ENCODE data around the gene CALHM6.

Gene CALHM6

DNA sequence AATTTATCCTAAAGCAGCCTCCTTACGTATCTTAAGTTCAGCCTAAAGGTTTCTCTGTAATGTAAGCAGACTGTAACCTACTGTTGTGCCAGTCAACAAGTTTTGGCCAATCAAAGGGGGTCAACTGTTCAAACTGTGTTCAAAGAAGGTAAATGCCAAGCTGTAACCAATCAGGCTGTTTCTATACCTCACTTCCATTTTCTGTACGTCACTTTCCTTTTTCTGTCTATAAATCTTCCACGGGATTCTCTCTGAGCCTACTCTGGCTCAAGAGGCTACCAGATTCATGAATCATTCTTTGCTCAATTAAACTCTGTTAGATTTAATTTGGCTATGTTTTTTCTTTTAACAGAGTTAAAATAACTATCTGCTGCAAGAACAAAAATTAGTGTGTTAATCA is 5.1 kb upstream of the CALHM6 start:
- ATAC-seq, result no peak
- H3K27me3 Mint-ChIP-seq, result no peaks in the 10 kb centered on the region
- no peak overlapping the region for H3K4me3 Mint-ChIP-seq
- H3K36me3 Mint-ChIP-seq, result no peaks in the 10 kb centered on the region
- no peaks in the 10 kb centered on the region for H3K9me3 Mint-ChIP-seq
- peaks cover 11% of the 10 kb centered on the region for H3K4me1 Mint-ChIP-seq
- H3K27ac Mint-ChIP-seq, result no peak overlapping the region

DNA sequence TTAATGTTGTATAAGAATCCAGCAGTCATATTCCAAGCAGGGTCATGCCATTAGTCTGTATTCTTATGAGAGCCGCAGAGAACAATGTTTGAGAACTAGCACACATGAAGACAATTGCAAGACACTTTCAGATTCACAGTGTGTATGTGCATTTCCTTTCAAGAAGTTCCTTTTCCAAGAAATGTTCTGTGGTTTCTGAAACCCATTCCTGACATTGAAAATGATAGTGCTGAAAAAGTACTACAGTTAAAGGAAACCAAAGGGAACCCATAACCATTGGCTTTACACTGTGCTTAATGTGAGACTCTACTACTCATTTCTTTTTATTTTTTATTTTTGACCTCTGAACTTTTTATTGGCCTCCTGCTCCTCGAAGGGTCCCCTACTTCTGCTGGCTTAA is 4.2 kb upstream of the CALHM6 start:
- no peaks in the 10 kb centered on the region for H3K36me3 Mint-ChIP-seq
- no peaks in the 10 kb centered on the region for H3K9me3 Mint-ChIP-seq
- no peak overlapping the region for H3K4me3 Mint-ChIP-seq
- no peak overlapping the region for H3K27ac Mint-ChIP-seq
- H3K4me1 Mint-ChIP-seq, result peaks cover 11% of the 10 kb centered on the region
- no peak for ATAC-seq
- no peaks in the 10 kb centered on the region for H3K27me3 Mint-ChIP-seq

DNA sequence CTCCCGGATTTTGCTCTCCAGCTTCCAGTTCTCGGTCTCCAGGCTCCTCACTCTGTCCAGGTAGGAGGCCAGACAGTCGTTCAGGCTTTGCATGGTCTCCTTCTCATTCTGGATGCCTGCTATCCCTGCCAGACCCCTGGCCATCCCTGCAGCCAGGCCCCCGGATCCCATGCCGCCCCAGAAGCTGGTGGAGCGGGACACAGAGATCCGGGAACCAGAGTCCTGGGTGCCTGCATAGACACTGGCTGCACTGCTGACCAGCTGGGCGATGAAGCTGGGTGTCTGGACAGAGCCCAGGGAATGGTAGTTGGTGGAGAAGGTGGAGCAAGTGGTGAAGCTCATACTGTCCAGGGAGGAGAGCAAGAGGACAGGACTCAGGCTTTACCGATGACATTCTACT is 2.9 kb upstream of the CALHM6 start:
- no peak for ATAC-seq
- peaks cover 11% of the 10 kb centered on the region for H3K4me1 Mint-ChIP-seq
- H3K4me3 Mint-ChIP-seq, result no peak overlapping the region
- no peaks in the 10 kb centered on the region for H3K9me3 Mint-ChIP-seq
- no peak overlapping the region for H3K27ac Mint-ChIP-seq
- H3K36me3 Mint-ChIP-seq, result no peaks in the 10 kb centered on the region
- H3K27me3 Mint-ChIP-seq, result no peaks in the 10 kb centered on the region

DNA sequence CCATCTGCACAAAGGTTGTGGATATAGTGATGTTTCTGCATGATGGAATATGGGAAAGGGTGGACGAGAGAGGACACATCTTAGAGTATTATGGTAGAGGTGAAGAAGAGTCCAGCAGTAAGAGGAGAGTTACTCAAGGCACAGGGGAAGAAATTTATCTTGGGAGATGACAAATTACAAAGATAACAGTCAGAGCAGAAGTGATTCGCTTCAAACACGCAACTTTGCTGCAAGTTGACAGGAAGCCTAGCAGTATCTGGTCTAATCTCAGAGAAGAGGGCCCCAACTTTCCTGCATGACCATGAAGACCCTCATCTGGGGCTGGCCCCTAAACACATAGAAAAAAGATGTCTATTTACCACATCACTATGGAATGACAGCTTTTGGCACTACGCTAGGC is 1.2 kb upstream of the CALHM6 start:
- peaks cover 23% of the 10 kb centered on the region for H3K4me1 Mint-ChIP-seq
- no peak overlapping the region for H3K4me3 Mint-ChIP-seq
- H3K36me3 Mint-ChIP-seq, result no peaks in the 10 kb centered on the region
- ATAC-seq, result no peak
- H3K27me3 Mint-ChIP-seq, result no peaks in the 10 kb centered on the region
- no peak overlapping the region for H3K27ac Mint-ChIP-seq
- H3K9me3 Mint-ChIP-seq, result no peaks in the 10 kb centered on the region

DNA sequence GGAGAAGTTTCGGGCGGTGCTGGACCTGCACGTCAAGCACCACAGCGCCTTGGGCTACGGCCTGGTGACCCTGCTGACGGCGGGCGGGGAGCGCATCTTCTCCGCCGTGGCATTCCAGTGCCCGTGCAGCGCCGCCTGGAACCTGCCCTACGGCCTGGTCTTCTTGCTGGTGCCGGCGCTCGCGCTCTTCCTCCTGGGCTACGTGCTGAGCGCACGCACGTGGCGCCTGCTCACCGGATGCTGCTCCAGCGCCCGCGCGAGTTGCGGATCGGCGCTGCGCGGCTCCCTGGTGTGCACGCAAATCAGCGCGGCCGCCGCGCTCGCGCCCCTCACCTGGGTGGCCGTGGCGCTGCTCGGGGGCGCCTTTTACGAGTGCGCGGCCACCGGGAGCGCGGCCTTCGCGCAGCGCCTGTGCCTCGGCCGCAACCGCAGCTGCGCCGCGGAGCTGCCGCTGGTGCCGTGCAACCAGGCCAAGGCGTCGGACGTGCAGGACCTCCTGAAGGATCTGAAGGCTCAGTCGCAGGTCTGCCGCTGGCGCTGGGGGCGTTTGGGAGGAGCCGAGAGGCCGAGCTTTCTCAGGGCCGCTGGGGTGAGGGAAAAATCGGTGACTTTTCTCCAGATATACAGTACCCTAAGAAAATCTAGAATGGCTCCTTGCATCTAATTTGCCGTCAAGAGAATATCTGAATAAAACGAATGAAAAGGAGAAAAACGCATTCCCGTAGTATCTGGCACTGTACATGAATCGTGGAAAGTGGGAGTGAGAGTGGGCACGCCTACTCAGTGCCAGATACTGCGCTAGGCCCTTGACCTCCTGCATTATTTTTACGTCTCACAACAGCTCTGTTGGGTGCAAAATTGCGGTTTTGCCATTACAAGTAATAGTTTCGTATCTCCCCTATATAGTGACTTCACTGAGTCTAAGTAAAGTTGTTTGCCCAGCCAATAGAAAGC is 1.0 kb downstream of the CALHM6 start:
- ATAC-seq, result peak; percentile 91
- peak overlapping the region; percentile 88 for H3K27ac Mint-ChIP-seq
- H3K4me1 Mint-ChIP-seq, result peaks cover 44% of the 10 kb centered on the region
- no peaks in the 10 kb centered on the region for H3K27me3 Mint-ChIP-seq
- H3K9me3 Mint-ChIP-seq, result no peaks in the 10 kb centered on the region
- H3K36me3 Mint-ChIP-seq, result no peaks in the 10 kb centered on the region
- peak overlapping the region; percentile 82 for H3K4me3 Mint-ChIP-seq

DNA sequence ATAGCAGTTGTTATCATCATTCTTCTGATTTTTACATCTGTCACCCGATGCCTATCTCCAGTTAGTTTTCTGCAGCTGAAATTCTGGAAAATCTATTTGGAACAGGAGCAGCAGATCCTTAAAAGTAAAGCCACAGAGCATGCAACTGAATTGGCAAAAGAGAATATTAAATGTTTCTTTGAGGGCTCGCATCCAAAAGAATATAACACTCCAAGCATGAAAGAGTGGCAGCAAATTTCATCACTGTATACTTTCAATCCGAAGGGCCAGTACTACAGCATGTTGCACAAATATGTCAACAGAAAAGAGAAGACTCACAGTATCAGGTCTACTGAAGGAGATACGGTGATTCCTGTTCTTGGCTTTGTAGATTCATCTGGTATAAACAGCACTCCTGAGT is 2.1 kb downstream of the CALHM6 start:
- Mint-ChIP-seq H3K27ac (no peak overlapping the region), H3K9me3 (no peaks in the 10 kb centered on the region), H3K4me3 (no peak overlapping the region), H3K4me1 (peaks cover 54% of the 10 kb centered on the region), H3K27me3 (no peaks in the 10 kb centered on the region), H3K36me3 (no peaks in the 10 kb centered on the region)
- no peak for ATAC-seq

DNA sequence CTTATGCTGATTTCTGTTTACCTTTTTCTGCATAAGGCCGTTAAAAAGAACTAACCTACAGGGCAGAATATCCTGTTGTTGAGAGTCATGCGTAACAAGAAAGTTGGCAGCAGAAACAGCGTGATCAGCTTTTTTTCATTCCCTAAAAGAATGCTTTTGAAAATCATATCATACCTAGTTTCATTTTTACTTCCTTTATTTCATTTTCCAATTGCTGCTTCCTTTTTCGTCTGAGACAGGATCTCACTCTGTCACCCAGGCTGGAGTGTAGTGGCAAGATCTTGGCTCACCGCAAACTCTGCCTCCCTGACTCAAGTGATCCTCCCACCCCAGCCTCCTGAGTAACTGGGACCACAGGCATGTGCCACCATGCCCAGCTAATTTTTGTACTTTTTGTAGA is 4.1 kb downstream of the CALHM6 start:
- Mint-ChIP-seq H3K27me3 (no peaks in the 10 kb centered on the region), H3K27ac (peak overlapping the region; percentile 81), H3K36me3 (no peaks in the 10 kb centered on the region), H3K4me3 (peak overlapping the region; percentile 11), H3K9me3 (no peaks in the 10 kb centered on the region), H3K4me1 (peaks cover 60% of the 10 kb centered on the region)
- peak; percentile 73 for ATAC-seq

DNA sequence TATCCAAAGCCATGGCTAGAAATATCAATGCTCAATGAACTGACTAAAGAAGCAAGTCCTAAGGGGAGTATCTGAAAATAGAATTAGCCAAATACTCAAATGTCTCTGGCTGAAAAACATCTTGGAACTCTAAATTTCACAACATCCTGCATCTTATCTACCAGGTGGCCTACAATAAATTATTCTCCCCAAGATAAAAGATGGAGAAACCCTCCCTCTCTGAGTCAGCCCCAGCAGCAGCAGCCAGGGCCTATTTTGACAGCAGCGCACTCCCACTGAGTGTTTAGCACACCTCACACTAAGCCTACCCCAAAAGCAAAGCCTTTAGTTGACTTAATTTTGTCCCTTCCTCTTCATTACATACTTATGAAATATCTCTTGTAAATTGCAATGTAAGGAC is 5.9 kb downstream of the CALHM6 start:
- peaks cover 48% of the 10 kb centered on the region for H3K4me1 Mint-ChIP-seq
- H3K27me3 Mint-ChIP-seq, result no peaks in the 10 kb centered on the region
- H3K27ac Mint-ChIP-seq, result peak overlapping the region; percentile 70
- H3K9me3 Mint-ChIP-seq, result no peaks in the 10 kb centered on the region
- no peak overlapping the region for H3K4me3 Mint-ChIP-seq
- H3K36me3 Mint-ChIP-seq, result no peaks in the 10 kb centered on the region
- ATAC-seq, result no peak

DNA sequence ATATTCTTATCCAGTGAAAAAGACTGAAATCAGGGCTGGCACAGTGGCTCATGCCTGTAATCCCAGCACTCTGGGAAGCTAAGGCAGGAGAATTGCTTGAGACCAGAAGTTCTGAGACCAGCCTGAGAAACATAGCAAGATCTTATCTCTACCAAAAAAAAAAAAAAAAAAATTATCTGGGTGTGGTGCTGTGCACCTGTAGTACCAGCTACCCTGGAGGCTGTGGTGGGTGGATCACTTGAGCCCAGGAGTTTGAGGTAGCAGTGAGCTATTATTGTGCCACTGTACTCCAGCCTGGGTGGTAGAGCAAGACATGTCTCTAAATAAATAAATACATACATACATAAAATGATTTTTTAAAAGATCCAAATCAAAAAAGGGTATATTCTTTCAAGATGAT is 6.3 kb downstream of the CALHM6 start:
- H3K4me1 Mint-ChIP-seq, result peaks cover 48% of the 10 kb centered on the region
- ATAC-seq, result peak; percentile 29
- H3K27ac Mint-ChIP-seq, result peak overlapping the region; percentile 70
- no peaks in the 10 kb centered on the region for H3K9me3 Mint-ChIP-seq
- H3K4me3 Mint-ChIP-seq, result no peak overlapping the region
- no peaks in the 10 kb centered on the region for H3K27me3 Mint-ChIP-seq
- H3K36me3 Mint-ChIP-seq, result no peaks in the 10 kb centered on the region

DNA sequence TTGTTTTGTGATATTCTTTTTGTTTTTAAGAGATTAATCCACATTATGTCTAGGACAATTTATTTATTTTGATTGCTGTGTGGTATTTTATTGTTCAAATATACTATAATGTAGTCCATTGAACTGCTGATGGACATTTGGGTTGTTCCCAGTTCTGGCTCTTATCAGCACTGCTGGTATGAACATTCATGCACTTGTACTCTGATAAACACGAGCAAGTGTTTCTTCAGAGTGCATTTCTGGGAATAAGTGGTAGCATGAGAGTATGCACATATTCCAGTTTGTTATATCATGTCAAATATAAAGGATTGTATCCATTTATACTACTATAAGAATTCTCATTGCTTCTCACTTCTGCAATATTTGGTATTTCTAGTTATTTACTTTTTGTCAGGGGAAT is 7.1 kb downstream of the CALHM6 start:
- no peak overlapping the region for H3K4me3 Mint-ChIP-seq
- no peak for ATAC-seq
- H3K4me1 Mint-ChIP-seq, result peaks cover 51% of the 10 kb centered on the region
- H3K9me3 Mint-ChIP-seq, result no peaks in the 10 kb centered on the region
- no peaks in the 10 kb centered on the region for H3K27me3 Mint-ChIP-seq
- H3K27ac Mint-ChIP-seq, result peak overlapping the region; percentile 25
- H3K36me3 Mint-ChIP-seq, result no peaks in the 10 kb centered on the region

DNA sequence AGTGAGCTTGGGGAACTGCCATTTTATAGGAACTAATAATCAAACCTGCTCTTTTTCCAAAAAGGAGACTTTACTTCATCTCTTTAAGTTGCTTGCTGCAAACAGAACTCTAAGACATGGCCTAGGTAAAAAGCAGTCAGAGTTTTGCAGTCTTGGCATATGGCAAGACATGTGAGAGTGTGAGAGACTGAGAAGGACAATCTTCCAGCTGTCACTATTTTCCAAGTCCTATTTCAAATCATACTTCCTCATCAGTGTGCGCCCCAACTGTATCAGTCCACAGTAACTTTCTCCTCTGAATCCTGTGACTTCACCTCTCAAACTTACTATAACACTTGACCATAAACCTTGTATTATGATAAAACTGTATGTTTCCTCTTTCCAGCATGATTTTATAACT is 10.4 kb downstream of the CALHM6 start:
- Mint-ChIP-seq H3K27ac (peak overlapping the region; percentile 19), H3K9me3 (no peaks in the 10 kb centered on the region), H3K4me3 (no peak overlapping the region), H3K36me3 (no peaks in the 10 kb centered on the region), H3K27me3 (no peaks in the 10 kb centered on the region), H3K4me1 (peaks cover 51% of the 10 kb centered on the region)
- no peak for ATAC-seq

DNA sequence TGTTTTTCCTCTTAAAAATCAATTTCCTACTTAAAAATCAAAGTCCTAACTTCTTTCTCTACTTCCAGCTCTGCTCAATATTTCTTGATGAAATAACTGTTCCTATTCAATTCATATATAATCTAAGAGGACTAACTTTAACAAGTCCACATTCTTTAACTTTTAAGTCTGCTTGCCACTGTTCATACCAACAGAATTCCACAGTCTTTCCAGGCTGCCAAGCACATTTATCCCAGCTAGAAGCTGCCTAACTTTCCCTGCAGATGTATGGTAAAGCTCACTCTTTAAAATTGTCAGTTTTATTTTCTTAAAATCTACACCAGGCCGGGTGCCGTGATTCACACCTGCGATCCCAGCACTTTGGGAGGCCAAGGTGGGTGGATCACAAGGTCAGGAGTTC is 11.5 kb downstream of the CALHM6 start:
- Mint-ChIP-seq H3K27ac (no peak overlapping the region), H3K4me1 (peaks cover 48% of the 10 kb centered on the region)

DNA sequence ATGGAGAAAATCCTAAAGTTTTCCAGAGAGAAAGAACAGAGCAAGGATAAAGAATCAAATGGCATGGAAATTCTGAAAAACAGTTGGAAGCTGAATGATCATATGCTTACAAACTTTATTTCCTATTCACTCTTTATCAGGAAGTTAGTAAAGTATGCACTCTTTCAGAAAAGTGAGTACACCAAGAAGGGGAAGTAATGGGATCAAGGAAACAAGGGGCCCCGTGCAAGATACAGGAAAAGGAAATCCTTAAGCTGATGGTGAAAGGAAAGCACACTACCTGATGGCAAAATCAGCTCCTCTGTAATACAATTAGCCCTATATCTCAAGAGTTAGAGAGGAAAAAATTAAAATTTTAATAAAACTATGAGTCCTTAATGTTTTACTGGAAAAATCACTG is 14.0 kb downstream of the CALHM6 start:
- Mint-ChIP-seq H3K4me3 (peak overlapping the region; percentile 6), H3K27me3 (no peaks in the 10 kb centered on the region), H3K9me3 (peaks cover 4% of the 10 kb centered on the region), H3K36me3 (no peaks in the 10 kb centered on the region), H3K4me1 (peaks cover 36% of the 10 kb centered on the region), H3K27ac (peak overlapping the region; percentile 86)
- ATAC-seq, result no peak

More for the DNA sequence above, 11.5 kb downstream of the CALHM6 start:
- ATAC-seq, result no peak
- Mint-ChIP-seq H3K27me3 (no peaks in the 10 kb centered on the region), H3K36me3 (no peaks in the 10 kb centered on the region), H3K4me3 (no peak overlapping the region), H3K9me3 (peaks cover 4% of the 10 kb centered on the region)

DNA sequence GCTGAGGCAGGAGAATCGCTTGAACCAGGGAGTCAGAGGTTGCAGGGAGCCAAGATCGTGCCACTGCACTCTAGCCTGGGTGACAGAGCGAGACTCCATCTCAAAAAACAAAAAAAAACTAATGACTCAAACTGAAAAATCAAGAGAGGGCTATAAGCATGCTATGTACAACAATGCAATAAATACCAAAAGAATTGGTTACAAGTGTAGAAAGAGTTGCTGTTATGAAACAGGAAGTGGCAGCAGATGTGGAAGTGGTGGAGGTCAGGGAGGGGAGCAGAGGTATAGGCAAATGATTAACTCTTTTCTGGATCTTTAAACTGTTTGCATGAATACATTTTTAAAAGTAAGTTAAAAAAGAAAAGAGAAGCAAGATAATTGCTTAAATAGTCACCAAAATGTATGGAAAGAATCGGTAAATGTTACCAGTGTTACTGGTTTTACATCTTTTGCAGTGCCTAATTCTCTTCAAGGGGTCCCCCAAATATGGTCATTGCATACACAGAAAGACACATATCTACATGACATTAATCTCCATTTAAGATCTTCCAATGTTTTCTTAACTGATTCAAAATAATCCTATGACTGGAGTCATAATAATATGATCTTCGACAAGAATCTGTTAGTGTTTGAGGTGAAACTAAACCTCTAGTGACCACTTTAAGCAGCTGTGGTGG is 15.0 kb downstream of the CALHM6 start:
- peaks cover 4% of the 10 kb centered on the region for H3K9me3 Mint-ChIP-seq
- peaks cover 36% of the 10 kb centered on the region for H3K4me1 Mint-ChIP-seq
- no peaks in the 10 kb centered on the region for H3K36me3 Mint-ChIP-seq
- H3K27me3 Mint-ChIP-seq, result no peaks in the 10 kb centered on the region
- peak overlapping the region; percentile 86 for H3K27ac Mint-ChIP-seq
- peak overlapping the region; percentile 68 for H3K4me3 Mint-ChIP-seq
- ATAC-seq, result peak; percentile 99

DNA sequence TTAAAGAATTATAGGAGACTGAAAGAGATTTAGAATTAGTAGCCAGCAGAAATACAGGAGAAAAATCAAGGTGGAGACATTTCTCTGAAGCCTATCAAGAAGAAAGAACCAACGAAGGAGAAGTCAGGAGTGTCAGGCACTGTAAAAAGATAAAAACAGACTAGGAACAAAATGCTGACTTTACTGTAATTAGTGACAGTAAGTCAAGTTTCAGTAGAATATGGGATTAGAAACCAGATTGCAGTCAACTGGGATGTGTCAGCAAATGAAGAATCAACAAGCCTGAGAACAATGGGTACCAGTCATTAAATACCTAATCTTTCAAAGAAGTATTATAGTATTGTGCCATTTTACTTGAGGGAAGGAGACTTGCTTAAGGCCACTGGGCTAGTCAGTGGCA is 21.6 kb downstream of the CALHM6 start:
- no peak for ATAC-seq
- Mint-ChIP-seq H3K36me3 (no peaks in the 10 kb centered on the region), H3K27ac (no peak overlapping the region), H3K4me1 (no peaks in the 10 kb centered on the region), H3K4me3 (no peak overlapping the region), H3K9me3 (no peaks in the 10 kb centered on the region), H3K27me3 (peaks cover 12% of the 10 kb centered on the region)

DNA sequence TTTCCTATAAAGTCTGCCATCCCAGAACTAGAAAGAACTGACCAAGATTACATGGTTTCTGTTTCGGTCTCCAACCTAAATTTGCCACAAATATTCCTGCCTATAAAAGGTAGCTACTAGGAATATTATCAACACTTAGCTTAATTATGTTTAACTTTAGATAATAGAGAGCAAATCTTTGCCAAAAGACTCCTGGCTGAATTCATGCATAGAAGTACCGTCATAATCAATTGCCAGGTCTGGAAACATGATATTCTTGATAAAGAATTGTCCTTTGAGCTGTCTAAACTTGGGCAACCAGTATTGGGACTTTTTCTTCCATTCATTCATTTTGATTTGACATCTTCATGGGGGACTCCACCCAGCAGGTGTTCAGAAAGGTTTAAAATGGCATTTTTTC is 22.4 kb downstream of the CALHM6 start:
- peaks cover 12% of the 10 kb centered on the region for H3K27me3 Mint-ChIP-seq

More for the DNA sequence above, 22.4 kb downstream of the CALHM6 start:
- Mint-ChIP-seq H3K27ac (no peak overlapping the region), H3K4me3 (no peak overlapping the region), H3K36me3 (no peaks in the 10 kb centered on the region), H3K9me3 (no peaks in the 10 kb centered on the region), H3K4me1 (no peaks in the 10 kb centered on the region)
- no peak for ATAC-seq
